GM12875 (cell line): ENCODE measurements around the gene C22orf39.
"Not testable (repeated sequence)": the region's sequence is repeated elsewhere in the genome, so short reads cannot be mapped to it uniquely, and the experiment has no call there.

ENCODE experiments used
- H3K4me3 ChIP-seq: one replicate; pipeline ENCODE4 v1.5.1; 2011; ENCODE audit warnings: low read depth, low read length, control low read depth
- TF ChIP-seq, protein P1 (sequence below): IDR thresholded peaks from 2 replicates; pipeline ENCODE4 v1.5.1; 2011; ENCODE audit warnings: low read depth, mild to moderate bottlenecking, control low read depth, inconsistent platforms, low read length, moderate library complexity, borderline replicate concordance; ENCODE audit not compliant: insufficient read depth

Gene C22orf39

DNA sequence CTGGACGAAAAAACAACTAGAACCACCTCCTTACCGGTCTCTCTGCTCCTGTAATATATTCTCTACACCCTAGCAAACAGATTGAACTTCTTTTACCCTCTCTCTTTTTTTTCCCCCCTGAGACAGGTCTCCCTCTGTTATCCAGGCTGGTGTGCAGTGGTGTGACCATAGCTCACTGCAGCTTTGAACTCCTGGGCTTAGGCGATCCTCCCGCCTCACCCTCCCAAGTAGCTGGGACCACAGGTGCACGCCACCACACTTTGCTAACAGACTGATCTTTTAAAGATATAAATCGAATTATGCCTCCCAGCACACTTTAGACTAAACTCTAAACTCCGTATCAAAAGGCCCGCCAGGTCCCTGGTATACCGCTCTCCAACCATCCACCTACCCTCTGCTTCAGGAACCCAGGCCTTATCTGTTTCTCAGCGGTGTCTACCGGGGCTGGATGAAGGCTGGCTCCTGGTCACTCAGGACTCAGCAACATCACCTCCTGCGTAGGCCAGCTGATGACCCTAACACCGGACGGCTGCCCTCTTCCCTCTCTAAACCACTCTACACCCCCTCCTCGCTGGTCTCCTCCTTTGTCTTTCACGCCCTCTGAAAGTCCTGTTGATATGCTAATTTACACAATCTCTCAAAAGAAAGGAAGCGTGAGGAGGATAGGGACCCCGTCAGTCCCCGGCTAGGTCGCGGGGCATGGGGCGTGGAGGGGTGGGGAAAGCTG, 745 bp downstream of the C22orf39 start:
- TF ChIP-seq, protein P1, sequence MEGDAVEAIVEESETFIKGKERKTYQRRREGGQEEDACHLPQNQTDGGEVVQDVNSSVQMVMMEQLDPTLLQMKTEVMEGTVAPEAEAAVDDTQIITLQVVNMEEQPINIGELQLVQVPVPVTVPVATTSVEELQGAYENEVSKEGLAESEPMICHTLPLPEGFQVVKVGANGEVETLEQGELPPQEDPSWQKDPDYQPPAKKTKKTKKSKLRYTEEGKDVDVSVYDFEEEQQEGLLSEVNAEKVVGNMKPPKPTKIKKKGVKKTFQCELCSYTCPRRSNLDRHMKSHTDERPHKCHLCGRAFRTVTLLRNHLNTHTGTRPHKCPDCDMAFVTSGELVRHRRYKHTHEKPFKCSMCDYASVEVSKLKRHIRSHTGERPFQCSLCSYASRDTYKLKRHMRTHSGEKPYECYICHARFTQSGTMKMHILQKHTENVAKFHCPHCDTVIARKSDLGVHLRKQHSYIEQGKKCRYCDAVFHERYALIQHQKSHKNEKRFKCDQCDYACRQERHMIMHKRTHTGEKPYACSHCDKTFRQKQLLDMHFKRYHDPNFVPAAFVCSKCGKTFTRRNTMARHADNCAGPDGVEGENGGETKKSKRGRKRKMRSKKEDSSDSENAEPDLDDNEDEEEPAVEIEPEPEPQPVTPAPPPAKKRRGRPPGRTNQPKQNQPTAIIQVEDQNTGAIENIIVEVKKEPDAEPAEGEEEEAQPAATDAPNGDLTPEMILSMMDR: no peak
- H3K4me3 ChIP-seq: peak overlapping the region; percentile 82

DNA sequence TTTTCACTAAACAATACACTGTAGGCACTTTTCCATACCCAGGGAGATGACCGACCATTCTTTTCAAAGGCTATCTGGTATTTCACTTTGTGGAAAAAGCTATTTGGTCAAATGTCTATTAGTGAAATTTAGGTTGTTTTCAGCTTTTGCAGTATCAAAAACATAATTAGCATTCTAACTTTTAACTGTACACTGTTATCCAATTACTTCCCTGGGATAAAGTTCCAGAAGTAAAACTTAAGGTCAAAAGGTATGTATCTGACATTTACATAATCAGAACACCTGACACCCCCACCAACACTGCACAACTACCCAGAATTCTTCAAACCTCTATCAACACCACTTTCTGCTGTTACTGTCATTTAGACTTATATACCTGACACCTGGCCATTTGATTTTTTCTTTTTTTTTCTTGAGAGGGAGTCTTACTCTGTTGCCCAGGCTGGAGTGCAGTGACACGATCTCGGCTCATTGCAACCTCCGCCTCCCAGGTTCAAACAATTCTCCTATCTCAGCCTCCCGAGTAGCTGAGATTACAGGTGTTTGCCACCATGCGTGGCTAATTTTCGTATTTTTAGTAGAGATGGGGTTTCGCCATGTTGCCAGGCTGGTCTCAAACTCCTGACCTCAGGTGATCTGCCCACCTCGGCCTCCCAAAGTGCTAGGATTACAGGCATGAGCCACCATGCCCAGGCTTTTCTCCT, 2.1 kb downstream of the C22orf39 start:
- not testable (repeated sequence) for H3K4me3 ChIP-seq

DNA sequence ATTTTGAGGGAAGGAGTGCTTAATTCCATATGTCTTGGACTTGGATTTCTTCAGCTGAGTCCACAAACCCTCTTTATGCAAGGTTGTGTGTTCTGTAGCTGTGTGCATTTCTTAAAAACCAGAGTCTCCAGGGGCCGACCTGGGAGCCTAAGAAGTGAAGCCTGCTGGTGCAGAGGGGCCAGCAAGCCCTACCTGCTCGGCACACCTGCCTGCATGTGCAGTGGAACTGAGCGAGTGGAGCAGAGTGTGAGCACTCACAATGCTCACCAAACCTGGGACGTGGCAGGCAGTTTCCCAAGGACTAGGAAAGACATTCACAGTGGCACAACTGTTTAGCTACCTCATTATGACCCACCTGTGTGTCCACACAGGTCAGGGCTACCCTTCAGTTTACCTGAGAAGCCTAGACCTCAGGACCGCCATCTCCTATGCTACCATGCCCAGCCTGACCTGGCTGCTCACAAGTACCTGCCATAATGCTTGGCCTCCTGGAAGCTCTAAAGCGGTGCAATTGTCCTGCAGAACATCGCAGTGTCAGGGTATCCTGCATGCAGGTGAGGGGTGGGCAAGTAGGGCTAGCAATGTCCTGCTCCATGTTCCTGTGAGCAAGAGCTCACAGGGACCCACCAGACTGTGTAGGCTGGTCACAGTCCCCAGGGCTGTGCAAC, 3.8 kb downstream of the C22orf39 start:
- TF ChIP-seq, protein P1: no peak

DNA sequence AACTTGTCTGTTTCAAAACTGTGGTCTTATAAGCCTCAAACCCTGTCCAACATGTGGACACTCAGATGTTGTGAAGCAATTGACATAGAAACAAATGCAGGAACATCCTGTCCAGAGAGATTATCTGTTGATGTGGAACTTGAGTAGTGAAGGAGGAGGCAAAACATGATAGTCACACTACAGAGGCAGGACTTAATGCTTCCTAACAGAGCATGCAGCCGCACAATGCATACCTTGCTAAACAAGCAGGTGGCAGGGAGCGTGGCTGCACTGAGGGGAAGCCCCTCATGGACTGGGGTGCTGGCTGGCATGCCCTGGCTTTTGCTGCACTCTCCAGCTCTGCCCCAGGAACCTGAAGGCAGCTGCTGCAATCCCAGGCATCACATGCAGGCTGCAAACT, 5.3 kb downstream of the C22orf39 start:
- no peak overlapping the region for H3K4me3 ChIP-seq
- TF ChIP-seq, protein P1: no peak

More for the DNA sequence above, 3.8 kb downstream of the C22orf39 start:
- no peak overlapping the region for H3K4me3 ChIP-seq

DNA sequence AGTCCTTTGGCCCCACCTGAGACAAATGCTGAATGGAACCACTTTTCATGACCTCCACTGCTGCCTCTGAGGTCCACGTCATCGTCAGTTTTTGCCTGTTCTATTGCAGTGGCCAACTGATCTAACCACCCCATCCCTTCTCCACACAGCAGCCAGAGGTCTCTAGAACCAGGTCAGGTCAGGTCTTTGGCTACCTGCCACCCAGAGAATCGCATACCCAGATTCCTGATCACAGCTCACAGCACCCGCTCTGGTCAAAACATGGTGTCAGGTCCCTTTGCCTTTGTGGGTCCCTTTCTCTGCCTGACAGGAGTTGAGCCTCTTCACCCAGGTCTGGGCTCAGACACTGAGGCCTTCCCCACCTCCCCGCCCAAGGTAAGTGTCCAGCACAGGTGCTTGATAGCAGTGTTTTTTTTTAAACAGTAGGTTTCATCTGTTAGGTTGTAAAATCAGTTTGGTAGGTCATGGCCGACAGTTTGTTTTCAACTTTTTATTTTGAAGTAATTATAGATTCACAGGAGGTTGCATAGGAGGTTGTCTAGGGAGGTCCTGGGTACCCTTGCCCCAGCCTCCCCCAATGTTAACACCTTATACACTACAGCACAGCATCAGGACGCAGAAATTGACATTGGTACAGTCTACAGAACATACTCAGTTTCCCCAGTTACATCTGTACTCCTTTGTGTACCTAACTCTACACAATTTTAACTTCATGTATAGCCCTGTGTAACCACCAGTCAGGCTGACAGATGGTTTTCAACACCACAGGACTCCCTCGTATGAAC, 6.9 kb downstream of the C22orf39 start:
- TF ChIP-seq, protein P1: no peak
- H3K4me3 ChIP-seq: no peak overlapping the region

DNA sequence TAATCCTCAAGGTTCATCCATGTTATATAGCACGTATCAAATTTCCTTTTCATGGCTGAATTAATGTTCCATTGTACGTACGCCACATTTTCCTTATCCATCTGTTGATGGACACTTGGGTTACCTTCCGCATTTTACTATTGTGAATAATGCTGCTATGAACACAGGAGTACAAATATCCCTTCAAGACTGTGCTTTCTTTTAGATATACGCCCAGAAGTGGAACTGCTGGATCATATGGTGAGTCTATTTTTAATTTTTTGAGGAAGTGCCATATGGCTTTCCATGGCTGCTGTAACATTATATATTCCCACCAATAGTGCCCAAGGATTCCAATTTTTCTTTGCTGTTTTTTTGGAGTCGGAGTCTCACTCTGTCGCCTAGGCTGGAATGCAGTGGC, 9.2 kb downstream of the C22orf39 start:
- no peak overlapping the region for H3K4me3 ChIP-seq
- TF ChIP-seq, protein P1: no peak

DNA sequence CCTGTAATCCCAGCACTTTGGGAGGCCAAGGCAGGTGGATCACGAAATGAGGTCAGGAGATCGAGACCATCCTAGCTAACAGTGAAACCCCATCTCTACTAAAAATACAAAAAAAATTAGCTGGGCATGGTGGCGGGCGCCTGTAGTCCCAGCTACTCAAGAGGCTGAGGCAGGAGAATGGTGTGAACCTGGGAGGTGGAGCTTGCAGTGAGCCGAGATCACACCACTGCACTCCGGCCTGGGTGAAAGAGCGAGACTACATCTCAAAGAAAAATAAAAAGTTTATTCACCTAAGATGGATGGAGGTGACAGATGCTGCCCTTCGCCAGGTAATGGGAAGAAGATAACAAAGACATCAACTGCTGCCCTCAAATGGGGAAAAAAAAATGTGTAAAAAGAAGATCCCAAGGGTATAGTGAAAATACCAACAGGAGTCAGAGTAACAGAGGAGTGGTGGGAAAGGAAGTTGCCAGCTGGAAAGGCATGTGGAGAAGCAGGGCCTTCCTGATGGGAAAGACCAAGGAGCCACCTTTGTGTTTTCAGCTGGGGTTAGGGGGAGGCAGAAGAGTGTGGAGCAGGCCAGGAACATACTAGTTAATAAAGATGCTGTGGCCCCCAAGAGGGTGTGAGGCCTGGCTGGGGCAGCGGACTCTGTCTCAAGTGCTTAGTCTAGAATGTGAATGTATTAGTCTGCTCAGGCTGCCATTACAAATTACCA, 10.9 kb downstream of the C22orf39 start:
- H3K4me3 ChIP-seq: not testable (repeated sequence)
